Right atrium auricular region (tissue), 2 donors: Measurements from ENCODE around the gene ZNF385B. TPM values are rescaled to one million over a fixed set of nuclear protein-coding genes. Genes with fewer than 3 reads are reported as not detected.

ENCODE experiments used
- DNase-seq: peaks from one replicate; pipeline ENCODE4 v3.0.0-alpha.2; 2019; ENCODE audit warnings: low spot score
- H3K27ac ChIP-seq, 2 donors: fragments of 200-600 bp; sonication (generic); 1 replicate in 1 of 2; 2 replicates in 1 of 2; pipeline ENCODE4 v1.5.1; 2016 to 2019
- H3K27me3 ChIP-seq, 2 donors: fragments of 200-600 bp; sonication (generic); one replicate each; pipeline versions ENCODE4 v1.5.1 to v1.6.0; 2017 to 2019
- H3K36me3 ChIP-seq: fragments of 200-600 bp; sonication (generic); one replicate; pipeline ENCODE4 v1.5.1; 2016
- H3K4me1 ChIP-seq, 2 donors: fragments of 200-600 bp; sonication (generic); one replicate each; pipeline versions ENCODE4 v1.5.1 to v1.6.0; 2017 to 2019
- H3K4me3 ChIP-seq, 2 donors: fragments of 200-600 bp; sonication (generic); 1 replicate in 1 of 2; 2 replicates in 1 of 2; pipeline ENCODE4 v1.5.1; 2017 to 2019; ENCODE audit warnings: mild to moderate bottlenecking in 1 of 2, moderate library complexity in 1 of 2
- H3K9me3 ChIP-seq, 2 donors: fragments of 200-600 bp; sonication (generic); one replicate each; pipeline ENCODE4 v1.5.1; 2019
- total RNA-seq, 2 donors: library from RNA; depleted of rRNA; stranded (reverse); fragments of >200 nt; gene quantifications; one replicate each; pipeline ENCODE4 v1.1.0, GENCODE V29; 2016
- TF ChIP-seq, protein P1 (sequence below), 2 donors: fragments of 200-600 bp; sonication (generic); IDR thresholded peaks; one replicate each; pipeline ENCODE4 v1.5.1; 2019; ENCODE audit warnings: antibody characterized with exemption in 2 of 2

ZNF385B gene
- total RNA-seq, 2 donors from 2014 or later: 23.2 to 33.3 TPM

DNA sequence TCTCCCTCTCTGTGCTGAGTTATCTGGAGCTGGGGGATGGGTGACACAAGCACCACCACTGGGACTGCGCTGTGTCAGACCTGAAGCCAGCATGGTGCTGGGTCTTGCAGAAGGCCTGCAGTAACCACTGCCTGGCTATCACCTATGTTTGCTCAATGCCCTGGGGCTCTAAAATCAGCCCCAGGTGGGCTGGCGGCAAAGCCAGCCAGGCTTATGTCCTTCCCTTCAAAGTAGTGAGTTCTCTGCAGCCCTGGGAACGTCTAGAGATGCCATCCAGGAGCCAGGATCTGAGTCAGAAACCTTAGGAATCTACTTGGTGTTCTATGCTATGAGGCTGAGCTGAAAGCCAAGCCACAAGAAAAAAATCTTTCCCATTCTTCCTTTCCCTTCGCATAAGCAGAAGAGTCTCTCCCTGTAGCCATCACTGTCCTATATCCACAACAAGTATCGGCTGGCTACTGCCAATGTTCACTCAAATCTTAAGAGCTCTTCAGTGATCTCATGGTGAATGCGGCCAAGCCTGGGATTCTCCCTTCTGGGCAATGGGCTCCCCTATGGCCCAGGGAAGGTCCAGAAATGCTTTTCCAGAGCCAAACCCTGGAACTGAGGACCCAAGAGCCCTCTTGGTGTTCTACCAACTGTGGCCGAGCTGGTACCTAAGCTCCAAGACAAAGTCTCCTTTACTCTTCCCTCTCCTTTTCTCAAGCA, 248.7 kb downstream of the ZNF385B start:
- Histone ChIP-seq H3K27me3 (no peaks in the 10 kb centered on the region), H3K36me3 (no peaks in the 10 kb centered on the region), H3K4me1 (no peaks in the 10 kb centered on the region), H3K9me3 (no peaks in the 10 kb centered on the region), H3K27ac (no peak overlapping the region), H3K4me3 (no peak overlapping the region)
- DNase-seq: no peak
- TF ChIP-seq, protein P1, sequence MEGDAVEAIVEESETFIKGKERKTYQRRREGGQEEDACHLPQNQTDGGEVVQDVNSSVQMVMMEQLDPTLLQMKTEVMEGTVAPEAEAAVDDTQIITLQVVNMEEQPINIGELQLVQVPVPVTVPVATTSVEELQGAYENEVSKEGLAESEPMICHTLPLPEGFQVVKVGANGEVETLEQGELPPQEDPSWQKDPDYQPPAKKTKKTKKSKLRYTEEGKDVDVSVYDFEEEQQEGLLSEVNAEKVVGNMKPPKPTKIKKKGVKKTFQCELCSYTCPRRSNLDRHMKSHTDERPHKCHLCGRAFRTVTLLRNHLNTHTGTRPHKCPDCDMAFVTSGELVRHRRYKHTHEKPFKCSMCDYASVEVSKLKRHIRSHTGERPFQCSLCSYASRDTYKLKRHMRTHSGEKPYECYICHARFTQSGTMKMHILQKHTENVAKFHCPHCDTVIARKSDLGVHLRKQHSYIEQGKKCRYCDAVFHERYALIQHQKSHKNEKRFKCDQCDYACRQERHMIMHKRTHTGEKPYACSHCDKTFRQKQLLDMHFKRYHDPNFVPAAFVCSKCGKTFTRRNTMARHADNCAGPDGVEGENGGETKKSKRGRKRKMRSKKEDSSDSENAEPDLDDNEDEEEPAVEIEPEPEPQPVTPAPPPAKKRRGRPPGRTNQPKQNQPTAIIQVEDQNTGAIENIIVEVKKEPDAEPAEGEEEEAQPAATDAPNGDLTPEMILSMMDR (IDR thresholded peaks at IDR 0.05): no peak

DNA sequence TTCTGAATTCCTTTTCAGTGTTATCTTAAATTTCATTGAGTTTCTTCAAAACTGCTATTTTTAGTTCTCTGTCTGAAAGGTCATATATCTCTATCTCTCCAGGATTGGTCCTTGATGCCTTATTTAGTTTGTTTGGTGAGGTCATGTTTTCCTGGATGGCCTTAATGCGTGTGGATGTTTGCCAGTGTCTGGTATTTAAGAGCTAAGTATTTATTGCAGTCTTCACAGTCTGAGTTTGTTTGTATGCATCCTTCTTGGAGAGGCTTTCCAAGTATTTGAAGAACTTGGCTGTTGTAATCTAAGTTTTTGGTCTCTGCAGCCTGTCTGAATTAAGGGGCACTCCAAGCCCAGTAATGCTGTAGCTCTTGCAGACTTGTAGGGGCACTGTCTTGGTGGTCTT, 249.3 kb downstream of the ZNF385B start:
- H3K4me3 ChIP-seq: no peak overlapping the region
- no peaks in the 10 kb centered on the region for H3K9me3 ChIP-seq
- H3K27ac ChIP-seq: no peak overlapping the region
- H3K36me3 ChIP-seq: no peaks in the 10 kb centered on the region
- no peak for DNase-seq
- H3K27me3 ChIP-seq: no peaks in the 10 kb centered on the region
- H3K4me1 ChIP-seq: no peaks in the 10 kb centered on the region
- TF ChIP-seq, protein P1 (IDR thresholded peaks at IDR 0.05): no peak

DNA sequence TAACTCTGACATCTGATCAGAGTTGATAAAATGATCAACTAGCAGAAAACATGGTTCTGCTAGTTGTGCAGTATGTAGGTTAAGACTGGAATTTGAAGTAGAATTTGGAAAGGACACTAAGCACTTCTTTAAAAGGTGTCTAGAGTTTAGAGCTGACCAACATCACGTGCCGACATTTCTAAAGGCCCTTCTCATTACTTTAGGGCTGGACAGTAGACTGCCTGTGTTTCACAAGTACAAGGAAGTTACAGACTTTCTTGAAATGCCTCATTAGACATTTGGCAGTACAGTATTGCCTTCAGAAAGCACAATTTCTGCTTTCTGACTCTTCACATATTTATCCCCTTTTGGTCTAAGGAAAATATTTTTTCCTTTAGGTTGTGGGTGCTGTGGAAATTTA, 255.3 kb downstream of the ZNF385B start:
- H3K27ac ChIP-seq: no peak overlapping the region
- TF ChIP-seq, protein P1 (IDR thresholded peaks at IDR 0.05): no peak
- no peak overlapping the region for H3K4me3 ChIP-seq
- DNase-seq: no peak
- no peaks in the 10 kb centered on the region for H3K9me3 ChIP-seq
- H3K27me3 ChIP-seq: no peaks in the 10 kb centered on the region
- H3K36me3 ChIP-seq: no peaks in the 10 kb centered on the region
- peaks cover 0 to 10% of the 10 kb centered on the region in 2 donors for H3K4me1 ChIP-seq

DNA sequence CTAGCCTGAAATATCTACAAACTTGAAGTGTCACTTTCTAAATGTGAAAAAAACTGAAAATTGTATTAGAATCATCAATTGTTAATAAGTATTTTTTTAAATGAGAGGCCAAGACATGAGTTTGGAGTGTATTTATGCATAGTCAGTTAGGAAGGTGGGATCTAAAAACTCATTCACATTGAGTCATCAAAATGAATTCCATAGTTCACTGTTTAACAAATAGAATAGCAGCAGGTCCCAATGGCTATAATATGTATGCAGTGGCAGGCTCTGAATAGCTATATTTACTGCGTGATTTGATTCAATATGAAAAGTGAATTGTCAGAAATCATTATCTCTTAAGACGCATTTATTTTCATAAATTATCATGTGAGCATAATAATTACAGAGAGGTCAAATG, 256.1 kb downstream of the ZNF385B start:
- peaks cover 0 to 10% of the 10 kb centered on the region in 2 donors for H3K4me1 ChIP-seq
- no peaks in the 10 kb centered on the region for H3K27me3 ChIP-seq
- no peak overlapping the region for H3K27ac ChIP-seq
- no peak for DNase-seq
- no peaks in the 10 kb centered on the region for H3K9me3 ChIP-seq
- H3K36me3 ChIP-seq: no peaks in the 10 kb centered on the region
- no peak overlapping the region for H3K4me3 ChIP-seq
- TF ChIP-seq, protein P1 (IDR thresholded peaks at IDR 0.05): no peak

DNA sequence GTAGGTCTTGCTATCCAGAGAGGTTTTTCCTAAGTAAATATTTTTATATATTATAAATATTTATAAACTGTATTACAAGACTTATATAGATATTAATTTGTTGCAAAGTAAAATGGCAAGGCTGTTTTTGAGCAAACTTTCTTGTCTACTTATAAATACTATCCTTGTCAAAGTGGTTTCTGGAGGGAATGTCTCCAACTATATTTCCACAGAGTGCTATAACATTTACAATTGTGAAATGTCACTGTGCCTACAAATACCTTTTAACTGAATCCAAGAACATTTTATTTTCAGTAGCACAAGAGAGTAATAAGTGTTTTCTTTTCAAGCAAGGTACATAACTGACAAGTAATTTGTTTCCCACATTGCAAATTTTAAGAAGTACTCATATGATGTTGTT, 256.8 kb downstream of the ZNF385B start:
- Histone ChIP-seq H3K4me3 (no peak overlapping the region), H3K36me3 (no peaks in the 10 kb centered on the region), H3K27ac (no peak overlapping the region), H3K9me3 (no peaks in the 10 kb centered on the region), H3K4me1 (peaks cover 0 to 10% of the 10 kb centered on the region in 2 donors), H3K27me3 (no peaks in the 10 kb centered on the region)
- DNase-seq: no peak
- TF ChIP-seq, protein P1 (IDR thresholded peaks at IDR 0.05): no peak

DNA sequence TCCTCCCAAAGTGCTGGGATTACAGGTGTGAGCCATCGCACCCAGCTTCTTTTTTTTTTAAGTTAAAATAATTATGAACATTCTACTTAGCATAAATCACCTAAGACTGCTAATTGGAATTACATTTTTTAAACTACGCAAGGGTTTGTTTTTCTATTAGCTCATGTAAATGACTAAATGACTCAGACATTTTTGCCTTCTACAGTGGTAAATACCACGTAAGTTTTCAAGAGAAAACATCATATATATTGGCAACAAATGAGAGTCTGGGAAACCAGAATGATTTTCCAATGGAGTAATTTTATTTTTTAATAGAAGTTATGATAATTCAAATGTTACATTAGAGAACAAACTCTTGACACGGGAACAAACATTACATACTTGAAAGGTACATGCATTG, 259.0 kb downstream of the ZNF385B start:
- TF ChIP-seq, protein P1 (IDR thresholded peaks at IDR 0.05): no peak
- H3K36me3 ChIP-seq: no peaks in the 10 kb centered on the region
- H3K27me3 ChIP-seq: no peaks in the 10 kb centered on the region
- H3K27ac ChIP-seq: no peak overlapping the region
- H3K4me3 ChIP-seq: no peak overlapping the region
- peaks cover 0 to 10% of the 10 kb centered on the region in 2 donors for H3K4me1 ChIP-seq
- H3K9me3 ChIP-seq: no peaks in the 10 kb centered on the region
- no peak for DNase-seq
